ENCODE results near the gene MACROD2. TPM values are rescaled to one million over a fixed set of nuclear protein-coding genes. Genes with fewer than 3 reads are reported as not detected.

MACROD2 gene
- total and polyA plus RNA-seq, 2 experiments from 2014 or later: 2.8 to 4.3 TPM

DNA sequence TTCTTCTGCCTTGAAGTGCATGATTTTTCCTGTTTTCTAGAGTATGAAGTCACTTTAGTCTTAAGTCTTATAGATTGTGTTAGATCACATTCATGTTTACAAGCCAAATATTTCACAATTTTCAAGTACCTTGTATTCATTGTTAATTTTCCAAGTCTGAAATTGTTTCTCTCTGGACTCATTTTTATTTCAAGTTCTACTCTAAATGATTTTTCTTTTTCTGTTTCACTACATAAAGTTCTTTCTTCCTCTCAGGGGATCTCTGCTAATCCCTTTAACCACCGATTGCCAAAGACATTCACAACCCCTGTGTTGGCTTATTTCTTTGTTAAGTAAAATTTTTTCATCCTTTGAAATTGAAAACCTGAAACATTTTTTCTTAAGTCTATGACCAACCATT, 1772.3 kb downstream of the MACROD2 start:
- H3K27ac Mint-ChIP-seq: no peak overlapping the region
- no peak overlapping the region for H3K4me3 ChIP-seq
- no peaks in the 10 kb centered on the region for H3F3A ChIP-seq (replicated peaks; ENCODE audit: low read depth)
- TF ChIP-seq, protein P1, sequence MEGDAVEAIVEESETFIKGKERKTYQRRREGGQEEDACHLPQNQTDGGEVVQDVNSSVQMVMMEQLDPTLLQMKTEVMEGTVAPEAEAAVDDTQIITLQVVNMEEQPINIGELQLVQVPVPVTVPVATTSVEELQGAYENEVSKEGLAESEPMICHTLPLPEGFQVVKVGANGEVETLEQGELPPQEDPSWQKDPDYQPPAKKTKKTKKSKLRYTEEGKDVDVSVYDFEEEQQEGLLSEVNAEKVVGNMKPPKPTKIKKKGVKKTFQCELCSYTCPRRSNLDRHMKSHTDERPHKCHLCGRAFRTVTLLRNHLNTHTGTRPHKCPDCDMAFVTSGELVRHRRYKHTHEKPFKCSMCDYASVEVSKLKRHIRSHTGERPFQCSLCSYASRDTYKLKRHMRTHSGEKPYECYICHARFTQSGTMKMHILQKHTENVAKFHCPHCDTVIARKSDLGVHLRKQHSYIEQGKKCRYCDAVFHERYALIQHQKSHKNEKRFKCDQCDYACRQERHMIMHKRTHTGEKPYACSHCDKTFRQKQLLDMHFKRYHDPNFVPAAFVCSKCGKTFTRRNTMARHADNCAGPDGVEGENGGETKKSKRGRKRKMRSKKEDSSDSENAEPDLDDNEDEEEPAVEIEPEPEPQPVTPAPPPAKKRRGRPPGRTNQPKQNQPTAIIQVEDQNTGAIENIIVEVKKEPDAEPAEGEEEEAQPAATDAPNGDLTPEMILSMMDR (conservative IDR thresholded peaks at IDR 0.05; ENCODE audit: low read depth in 2 of 2): no peak
- no peak for TF ChIP-seq EZH2 (IDR thresholded peaks at IDR 0.05; ENCODE audit: low read depth, unreplicated experiment)
- TF ChIP-seq, protein P2, sequence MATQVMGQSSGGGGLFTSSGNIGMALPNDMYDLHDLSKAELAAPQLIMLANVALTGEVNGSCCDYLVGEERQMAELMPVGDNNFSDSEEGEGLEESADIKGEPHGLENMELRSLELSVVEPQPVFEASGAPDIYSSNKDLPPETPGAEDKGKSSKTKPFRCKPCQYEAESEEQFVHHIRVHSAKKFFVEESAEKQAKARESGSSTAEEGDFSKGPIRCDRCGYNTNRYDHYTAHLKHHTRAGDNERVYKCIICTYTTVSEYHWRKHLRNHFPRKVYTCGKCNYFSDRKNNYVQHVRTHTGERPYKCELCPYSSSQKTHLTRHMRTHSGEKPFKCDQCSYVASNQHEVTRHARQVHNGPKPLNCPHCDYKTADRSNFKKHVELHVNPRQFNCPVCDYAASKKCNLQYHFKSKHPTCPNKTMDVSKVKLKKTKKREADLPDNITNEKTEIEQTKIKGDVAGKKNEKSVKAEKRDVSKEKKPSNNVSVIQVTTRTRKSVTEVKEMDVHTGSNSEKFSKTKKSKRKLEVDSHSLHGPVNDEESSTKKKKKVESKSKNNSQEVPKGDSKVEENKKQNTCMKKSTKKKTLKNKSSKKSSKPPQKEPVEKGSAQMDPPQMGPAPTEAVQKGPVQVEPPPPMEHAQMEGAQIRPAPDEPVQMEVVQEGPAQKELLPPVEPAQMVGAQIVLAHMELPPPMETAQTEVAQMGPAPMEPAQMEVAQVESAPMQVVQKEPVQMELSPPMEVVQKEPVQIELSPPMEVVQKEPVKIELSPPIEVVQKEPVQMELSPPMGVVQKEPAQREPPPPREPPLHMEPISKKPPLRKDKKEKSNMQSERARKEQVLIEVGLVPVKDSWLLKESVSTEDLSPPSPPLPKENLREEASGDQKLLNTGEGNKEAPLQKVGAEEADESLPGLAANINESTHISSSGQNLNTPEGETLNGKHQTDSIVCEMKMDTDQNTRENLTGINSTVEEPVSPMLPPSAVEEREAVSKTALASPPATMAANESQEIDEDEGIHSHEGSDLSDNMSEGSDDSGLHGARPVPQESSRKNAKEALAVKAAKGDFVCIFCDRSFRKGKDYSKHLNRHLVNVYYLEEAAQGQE (IDR thresholded peaks at IDR 0.05; ENCODE audit: unreplicated experiment): no peak
- no peak for TF ChIP-seq ZNF331 (CRISPR knock-in tag; IDR thresholded peaks at IDR 0.05; ENCODE audit: low read depth)
- TF ChIP-seq JUNB (IDR thresholded peaks at IDR 0.05; ENCODE audit: unreplicated experiment): no peak
- TF ChIP-seq NANOG (IDR thresholded peaks at IDR 0.05; ENCODE audit: borderline replicate concordance): no peak
- H3K4me3 Mint-ChIP-seq: no peak overlapping the region
- H4K20me1 ChIP-seq (replicated peaks; ENCODE audit: insufficient read depth): no peaks in the 10 kb centered on the region
- no peaks in the 10 kb centered on the region; the same call in 2 of the 3 replicates for H3K4me1 Mint-ChIP-seq
- H3K4me2 ChIP-seq: no peak overlapping the region
- H3K36me3 ChIP-seq (ENCODE audit: insufficient read depth): no peaks in the 10 kb centered on the region
- no peaks in the 10 kb centered on the region for H3K36me3 Mint-ChIP-seq (ENCODE audit: low read depth)
- no peaks in the 10 kb centered on the region for H3K9me2 ChIP-seq (ENCODE audit: insufficient read depth)
- no peak overlapping the region for H2AFZ ChIP-seq
- no peaks in the 10 kb centered on the region for H3K27me3 ChIP-seq (ENCODE audit: insufficient read depth)
- no peak overlapping the region for H3K27ac ChIP-seq (ENCODE audit: low read depth)
- no peaks in the 10 kb centered on the region for H3K4me1 ChIP-seq (ENCODE audit: insufficient read depth)
- no peaks in the 10 kb centered on the region for H3K9me3 Mint-ChIP-seq
- no peak for ATAC-seq
- no peaks in the 10 kb centered on the region for H3K79me2 ChIP-seq (replicated peaks; ENCODE audit: insufficient read depth)
- no peak for DNase-seq (ENCODE audit: low spot score)
- H3K27me3 Mint-ChIP-seq (ENCODE audit: insufficient read depth, low read depth, poor library complexity): no peaks in the 10 kb centered on the region

DNA sequence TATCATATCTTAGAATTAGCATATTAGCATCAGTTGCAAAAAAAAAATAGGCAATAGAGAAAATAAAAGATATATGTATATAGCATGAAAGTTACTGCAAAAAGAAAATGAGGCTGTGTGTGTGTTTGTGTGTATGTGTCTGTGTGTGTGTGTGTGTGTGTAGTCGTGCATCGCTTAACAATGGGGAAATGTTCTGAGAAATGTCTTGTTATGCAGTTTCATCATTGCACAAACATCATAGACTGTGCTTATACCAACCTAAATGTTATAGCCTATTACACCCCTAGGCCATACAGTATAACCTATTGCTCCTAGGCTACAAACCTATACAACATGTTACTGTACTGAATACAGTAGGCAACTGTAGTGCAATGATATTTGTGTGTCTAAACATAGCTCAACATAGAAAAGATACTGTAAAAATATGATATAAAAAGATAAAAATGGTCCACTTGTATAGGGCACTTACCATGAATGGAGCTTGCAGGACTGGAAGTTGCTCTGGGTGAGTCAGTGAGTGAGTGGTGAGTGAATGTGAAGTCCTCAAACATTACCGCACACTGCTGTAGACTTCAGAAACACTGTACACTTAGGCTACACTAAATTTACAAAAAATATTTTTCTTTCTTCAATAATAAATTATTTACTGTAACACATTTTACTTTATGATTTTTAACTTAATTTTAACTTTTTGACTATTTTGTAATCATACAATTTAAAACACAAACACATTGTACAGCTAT, 1772.9 kb downstream of the MACROD2 start:
- H3K36me3 Mint-ChIP-seq (ENCODE audit: low read depth): no peaks in the 10 kb centered on the region
- no peaks in the 10 kb centered on the region for H3K27me3 ChIP-seq (ENCODE audit: insufficient read depth)
- H4K20me1 ChIP-seq (replicated peaks; ENCODE audit: insufficient read depth): no peaks in the 10 kb centered on the region
- H3K79me2 ChIP-seq (replicated peaks; ENCODE audit: insufficient read depth): no peaks in the 10 kb centered on the region
- H2AFZ ChIP-seq: no peak overlapping the region
- H3K27ac Mint-ChIP-seq: no peak overlapping the region
- H3K4me3 Mint-ChIP-seq: no peak overlapping the region
- H3K4me1 Mint-ChIP-seq: no peaks in the 10 kb centered on the region; the same call in 2 of the 3 replicates
- no peak overlapping the region for H3K4me3 ChIP-seq
- no peak for ATAC-seq
- no peaks in the 10 kb centered on the region for H3K27me3 Mint-ChIP-seq (ENCODE audit: insufficient read depth, low read depth, poor library complexity)
- H3K36me3 ChIP-seq (ENCODE audit: insufficient read depth): no peaks in the 10 kb centered on the region
- H3F3A ChIP-seq (replicated peaks; ENCODE audit: low read depth): no peaks in the 10 kb centered on the region
- H3K9me2 ChIP-seq (ENCODE audit: insufficient read depth): no peaks in the 10 kb centered on the region
- no peak for DNase-seq (ENCODE audit: low spot score)
- H3K9me3 Mint-ChIP-seq: no peaks in the 10 kb centered on the region
- no peak overlapping the region for H3K4me2 ChIP-seq
- H3K4me1 ChIP-seq (ENCODE audit: insufficient read depth): no peaks in the 10 kb centered on the region
- H3K27ac ChIP-seq (ENCODE audit: low read depth): no peak overlapping the region
- TF ChIP-seq STAT1 (IDR thresholded peaks at IDR 0.05; ENCODE audit: unreplicated experiment) (no peak), EZH2 (IDR thresholded peaks at IDR 0.05; ENCODE audit: low read depth, unreplicated experiment) (no peak), EZH2phosphoT487 (IDR thresholded peaks at IDR 0.05; ENCODE audit: unreplicated experiment) (no peak), ZNF331 (CRISPR knock-in tag; IDR thresholded peaks at IDR 0.05; ENCODE audit: low read depth) (no peak)
- TF ChIP-seq, protein P3, sequence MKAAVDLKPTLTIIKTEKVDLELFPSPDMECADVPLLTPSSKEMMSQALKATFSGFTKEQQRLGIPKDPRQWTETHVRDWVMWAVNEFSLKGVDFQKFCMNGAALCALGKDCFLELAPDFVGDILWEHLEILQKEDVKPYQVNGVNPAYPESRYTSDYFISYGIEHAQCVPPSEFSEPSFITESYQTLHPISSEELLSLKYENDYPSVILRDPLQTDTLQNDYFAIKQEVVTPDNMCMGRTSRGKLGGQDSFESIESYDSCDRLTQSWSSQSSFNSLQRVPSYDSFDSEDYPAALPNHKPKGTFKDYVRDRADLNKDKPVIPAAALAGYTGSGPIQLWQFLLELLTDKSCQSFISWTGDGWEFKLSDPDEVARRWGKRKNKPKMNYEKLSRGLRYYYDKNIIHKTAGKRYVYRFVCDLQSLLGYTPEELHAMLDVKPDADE (IDR thresholded peaks at IDR 0.05): no peak
- TF ChIP-seq, protein P2 (IDR thresholded peaks at IDR 0.05; ENCODE audit: unreplicated experiment): no peak

All from GM23338 (cell line).